Hippocampal formation (tissue), 2 donors: ENCODE results near the gene DAPK1.

Source experiments
- DNase-seq, 2 donors: peaks; one replicate each; lab custom pipeline; 2025; lab: John Stamatoyannopoulos, UW

DAPK1 gene

GRCh38 chr9:87594194-87594593 lies 96.5 kb downstream of the DAPK1 start:
- DNase-seq = no peak

- DNase-seq = no peak
Observed at GRCh38 chr9:87594662-87595061, 97.0 kb downstream of the DAPK1 start.

- DNase-seq = no peak
Observed at GRCh38 chr9:87595610-87596009, 97.9 kb downstream of the DAPK1 start.

GRCh38 chr9:87596862-87597261 lies 99.2 kb downstream of the DAPK1 start:
- DNase-seq = no peak

GRCh38 chr9:87597710-87598443 lies 100.2 kb downstream of the DAPK1 start:
- DNase-seq = no peak

GRCh38 chr9:87599901-87600610 lies 102.4 kb downstream of the DAPK1 start:
- no peak for DNase-seq

- DNase-seq = no peak
Observed at GRCh38 chr9:87601176-87601575, 103.5 kb downstream of the DAPK1 start.

- no peak for DNase-seq
Observed at GRCh38 chr9:87601595-87601994, 103.9 kb downstream of the DAPK1 start.

- no peak for DNase-seq
Observed at GRCh38 chr9:87602933-87603643, 105.4 kb downstream of the DAPK1 start.

- DNase-seq = no peak
Observed at GRCh38 chr9:87603854-87604490, 106.3 kb downstream of the DAPK1 start.

GRCh38 chr9:87604886-87605588 lies 107.4 kb downstream of the DAPK1 start:
- no peak for DNase-seq

- no peak for DNase-seq
Observed at GRCh38 chr9:87605676-87606075, 108.0 kb downstream of the DAPK1 start.

GRCh38 chr9:87606841-87607521 lies 109.3 kb downstream of the DAPK1 start:
- DNase-seq = no peak

GRCh38 chr9:87607859-87608258 lies 110.2 kb downstream of the DAPK1 start:
- no peak for DNase-seq

- no peak for DNase-seq
Observed at GRCh38 chr9:87609002-87609401, 111.3 kb downstream of the DAPK1 start.

- DNase-seq = no peak
Observed at GRCh38 chr9:87609486-87609885, 111.8 kb downstream of the DAPK1 start.

- no peak for DNase-seq
Observed at GRCh38 chr9:87610200-87611155, 112.8 kb downstream of the DAPK1 start.

- DNase-seq = no peak
Observed at GRCh38 chr9:87611776-87612175, 114.1 kb downstream of the DAPK1 start.

GRCh38 chr9:87612536-87612935 lies 114.9 kb downstream of the DAPK1 start:
- DNase-seq = no peak
